Measurements from ENCODE around the gene PTPRN2.

DNA sequence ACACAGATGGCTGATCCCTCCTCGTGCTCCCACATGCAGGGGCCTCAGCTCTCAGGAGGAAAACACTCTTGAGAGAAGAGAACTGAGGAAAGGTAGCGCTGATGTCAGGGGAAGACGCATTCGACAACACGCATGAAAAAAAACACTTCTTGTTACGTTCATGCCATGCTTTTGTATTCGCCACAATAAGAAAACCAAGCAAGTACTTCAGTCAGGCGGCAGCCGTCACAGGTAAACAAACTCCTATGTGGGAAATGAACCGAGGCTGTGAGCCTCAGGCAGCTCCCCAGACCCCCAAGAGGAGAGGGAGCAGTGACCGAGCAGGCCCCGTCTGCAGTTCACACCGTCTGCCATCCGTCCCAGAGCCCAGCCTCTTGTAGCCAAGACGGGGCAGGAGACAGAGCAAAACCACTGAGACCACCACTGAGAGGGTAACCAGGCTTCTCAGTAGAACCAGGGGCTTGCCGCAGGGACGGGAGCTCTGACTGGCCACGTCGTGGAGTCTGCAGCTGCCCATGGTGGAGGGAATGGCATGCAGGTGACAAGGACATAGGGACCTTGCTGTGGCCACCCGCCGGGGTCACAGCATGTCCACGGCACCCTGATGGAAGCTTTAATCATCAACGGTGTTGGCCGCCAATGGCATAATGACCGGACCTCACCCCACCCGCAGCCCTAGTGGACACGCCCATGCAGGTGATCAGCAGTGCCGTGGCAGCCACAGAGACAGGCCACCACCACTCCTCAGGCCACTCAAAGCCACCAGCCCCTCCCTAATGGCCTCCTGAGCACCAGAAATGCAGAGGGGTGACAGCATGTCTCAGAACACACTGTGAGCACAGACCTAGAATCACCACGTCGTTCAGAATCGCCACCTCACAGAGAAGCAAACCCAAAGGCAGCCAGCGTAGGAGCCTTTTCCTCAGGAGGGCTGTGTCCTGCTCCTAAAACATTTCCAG, 304.3 kb downstream of the PTPRN2 start:
- no peak for TF ChIP-seq CTCF (IDR thresholded peaks at IDR 0.05)
- TF ChIP-seq ZFX (IDR thresholded peaks at IDR 0.05; ENCODE audit: borderline replicate concordance), result no peak
